IMR-90 (cell line): ENCODE results near the gene RBFOX2. TPM values are rescaled to one million over a fixed set of nuclear protein-coding genes. Genes with fewer than 3 reads are reported as not detected.
"Not testable (repeated sequence)": the region's sequence is repeated elsewhere in the genome, so short reads cannot be mapped to it uniquely, and the experiment has no call there.

Experiments
- ATAC-seq: fragments of 200-7000 bp; cut with Tn5 transposase; 2 replicates; pipeline ENCODE4 v1.9.1; 2020; ENCODE audit warnings: low read depth, mild to moderate bottlenecking, moderate library complexity
- BruUV-seq: library from RNA; stranded (reverse); fragments of 400-500 nt; replicated peaks from 2 replicates; lab custom pipeline; 2021; lab: Mats Ljungman, UMichigan
- CTCF ChIA-PET: fragments of 300-600 bp; formaldehyde crosslinking; extraction: SDS; loops from one replicate; lab custom pipeline; 2021; ENCODE audit warnings: antibody characterized with exemption; lab: Yijun Ruan, JAX
- POLR2A ChIA-PET: fragments of 300-600 bp; sonication (Branson Sonifier 250); formaldehyde crosslinking; loops from one replicate; lab custom pipeline; 2022; ENCODE audit warnings: antibody characterized with exemption; ENCODE audit not compliant: unreplicated experiment; lab: Charles Lee
- DNase-seq: peaks from one replicate; pipeline ENCODE4 v3.0.0; 2013
- H2AFZ ChIP-seq: replicated peaks from 2 replicates; pipeline ENCODE3; 2013; ENCODE audit warnings: low read length, mild to moderate bottlenecking; ENCODE audit not compliant: poor library complexity
- H2AK5ac ChIP-seq: 2 replicates; pipeline ENCODE4 v1.6.1; 2013; ENCODE audit warnings: low read depth, low read length, inconsistent platforms
- H2AK9ac ChIP-seq: replicated peaks from 2 replicates; pipeline ENCODE3; 2013; ENCODE audit warnings: mild to moderate bottlenecking, low read depth, low read length, moderate library complexity; ENCODE audit not compliant: poor library complexity
- H2BK120ac ChIP-seq: 2 replicates; pipeline ENCODE4 v1.6.1; 2013; ENCODE audit warnings: low read depth, low read length, inconsistent platforms
- H2BK15ac ChIP-seq: 3 replicates; pipeline ENCODE4 v1.6.1; 2013; ENCODE audit warnings: low read depth, low read length, inconsistent platforms
- H2BK20ac ChIP-seq: 2 replicates; pipeline ENCODE4 v1.6.1; 2013; ENCODE audit warnings: low read depth, mild to moderate bottlenecking, inconsistent platforms, low read length, moderate library complexity
- H2BK5ac ChIP-seq: 2 replicates; pipeline ENCODE4 v1.6.1; 2013; ENCODE audit warnings: mild to moderate bottlenecking, low read depth, low read length, inconsistent platforms; ENCODE audit not compliant: poor library complexity, severe bottlenecking
- H3K14ac ChIP-seq: replicated peaks from 2 replicates; pipeline ENCODE4 v1.6.1; 2013; ENCODE audit warnings: low read depth, low read length, inconsistent platforms
- H3K18ac ChIP-seq: 2 replicates; pipeline ENCODE4 v1.6.1; 2013; ENCODE audit warnings: low read depth, low read length, control low read depth
- H3K23ac ChIP-seq: 2 replicates; pipeline ENCODE4 v1.6.1; 2013; ENCODE audit warnings: low read depth, low read length, inconsistent platforms
- H3K27ac ChIP-seq: 2 replicates; pipeline ENCODE4 v1.5.1; 2013; ENCODE audit warnings: mild to moderate bottlenecking, control low read depth, low read length; ENCODE audit not compliant: insufficient read depth
- H3K27me3 ChIP-seq: 2 replicates; pipeline ENCODE4 v1.6.1; 2013; ENCODE audit warnings: low read length; ENCODE audit not compliant: control insufficient read depth, insufficient read depth
- H3K36me3 ChIP-seq: 2 replicates; pipeline ENCODE4 v1.6.1; 2013; ENCODE audit warnings: low read length, mixed read lengths; ENCODE audit not compliant: control insufficient read depth, insufficient read depth
- H3K4ac ChIP-seq: 2 replicates; pipeline ENCODE4 v1.6.1; 2013; ENCODE audit warnings: low read depth, low read length, inconsistent platforms
- H3K4me1 ChIP-seq: 2 replicates; pipeline ENCODE4 v1.6.1; 2013; ENCODE audit warnings: low read length, mixed read lengths; ENCODE audit not compliant: control insufficient read depth, insufficient read depth
- H3K4me2 ChIP-seq: 2 replicates; pipeline ENCODE4 v1.6.1; 2013; ENCODE audit warnings: low read depth, mild to moderate bottlenecking, control low read depth, low read length, moderate library complexity
- H3K4me3 ChIP-seq: 2 replicates; pipeline ENCODE4 v1.5.1; 2013; ENCODE audit warnings: low read depth, mild to moderate bottlenecking, control low read depth, low read length, moderate library complexity; ENCODE audit not compliant: insufficient read depth
- H3K56ac ChIP-seq: 2 replicates; pipeline ENCODE4 v1.6.1; 2013; ENCODE audit warnings: low read length, inconsistent platforms; ENCODE audit not compliant: insufficient read depth; ENCODE audit errors: extremely low read depth
- H3K79me1 ChIP-seq, 2 experiments: 2 replicates each; pipeline ENCODE4 v1.6.1; 2013; ENCODE audit warnings: low read length in 2 of 2, inconsistent platforms in 1 of 2, low read depth in 1 of 2
- H3K9ac ChIP-seq: 2 replicates; pipeline ENCODE4 v1.6.1; 2013; ENCODE audit warnings: low read depth, low read length, control low read depth
- H3K9me1 ChIP-seq: 2 replicates; pipeline ENCODE4 v1.6.1; 2013; ENCODE audit warnings: low read length, inconsistent platforms; ENCODE audit not compliant: insufficient read depth
- H3K9me3 ChIP-seq: 2 replicates; pipeline ENCODE4 v1.6.1; 2013; ENCODE audit warnings: low read length; ENCODE audit not compliant: control insufficient read depth, insufficient read depth
- H4K20me1 ChIP-seq: 2 replicates; pipeline ENCODE4 v1.6.1; 2013; ENCODE audit warnings: low read length, inconsistent platforms; ENCODE audit not compliant: insufficient read depth
- H4K5ac ChIP-seq: 2 replicates; pipeline ENCODE4 v1.6.1; 2013; ENCODE audit warnings: mild to moderate bottlenecking, low read depth, low read length, control low read depth
- H4K8ac ChIP-seq, 2 experiments: 2 replicates each; pipeline ENCODE4 v1.6.1; 2013; ENCODE audit warnings: low read depth in 2 of 2, low read length in 2 of 2, control low read depth in 1 of 2, inconsistent platforms in 1 of 2
- H4K91ac ChIP-seq: 2 replicates; pipeline ENCODE4 v1.6.1; 2013; ENCODE audit warnings: low read depth, low read length, inconsistent platforms; ENCODE audit not compliant: insufficient read depth
- CHD1 ChIP-seq: IDR thresholded peaks from 2 replicates; pipeline ENCODE4 v1.6.1; 2012; ENCODE audit warnings: low read depth, low read length, improper control_type of control experiment
- WGBS, 2 experiments: methylation state at CpG; one replicate each; pipeline versions ENCODE4 v1.1.5 to v1.1.7; 2013; ENCODE audit warnings: missing lambda C conversion rate in 2 of 2; ENCODE audit not compliant: insufficient read length in 1 of 2; ENCODE audit errors: extremely low coverage in 2 of 2; 5-methylcytosine and 5-hydroxymethylcytosine counted together
- dilution Hi-C: fragments of 300-500 bp; cut with HindIII; formaldehyde crosslinking; loops from one replicate; pipeline ENCODE4 v1.14.3; 2018; ENCODE audit warnings: low sequenced_read_pairs; ENCODE audit not compliant: unreplicated experiment
- in situ Hi-C: fragments of 300-500 bp; cut with MboI; formaldehyde crosslinking; loops from 3 replicates; pipeline ENCODE4 v1.14.3; 2019; ENCODE audit warnings: low sequenced_read_pairs, inconsistent platforms, mixed read lengths
- intact Hi-C: fragments of 100-400 bp; cut with micrococcal nuclease; formaldehyde crosslinking; loops from 2 replicates; pipeline ENCODE4 v1.10.0; 2022
- polyA plus RNA-seq, 3 experiments: library from polyadenylated mRNA; depleted of rRNA; stranded (reverse); fragments of >200 nt; gene quantifications; 2 replicates each; pipeline ENCODE4 v1.2.3, GENCODE V29; 2012; ENCODE audit warnings: low replicate concordance in 1 of 3
- total RNA-seq: library from RNA; depleted of rRNA; stranded (reverse); fragments of >200 nt; gene quantifications from 2 replicates; pipeline ENCODE4 v1.2.3, GENCODE V29; 2012

RBFOX2 gene
- total and polyA plus RNA-seq, 2 of the 4 experiments (the other 2 are of a cell fraction), result 146 to 178 TPM

DNA sequence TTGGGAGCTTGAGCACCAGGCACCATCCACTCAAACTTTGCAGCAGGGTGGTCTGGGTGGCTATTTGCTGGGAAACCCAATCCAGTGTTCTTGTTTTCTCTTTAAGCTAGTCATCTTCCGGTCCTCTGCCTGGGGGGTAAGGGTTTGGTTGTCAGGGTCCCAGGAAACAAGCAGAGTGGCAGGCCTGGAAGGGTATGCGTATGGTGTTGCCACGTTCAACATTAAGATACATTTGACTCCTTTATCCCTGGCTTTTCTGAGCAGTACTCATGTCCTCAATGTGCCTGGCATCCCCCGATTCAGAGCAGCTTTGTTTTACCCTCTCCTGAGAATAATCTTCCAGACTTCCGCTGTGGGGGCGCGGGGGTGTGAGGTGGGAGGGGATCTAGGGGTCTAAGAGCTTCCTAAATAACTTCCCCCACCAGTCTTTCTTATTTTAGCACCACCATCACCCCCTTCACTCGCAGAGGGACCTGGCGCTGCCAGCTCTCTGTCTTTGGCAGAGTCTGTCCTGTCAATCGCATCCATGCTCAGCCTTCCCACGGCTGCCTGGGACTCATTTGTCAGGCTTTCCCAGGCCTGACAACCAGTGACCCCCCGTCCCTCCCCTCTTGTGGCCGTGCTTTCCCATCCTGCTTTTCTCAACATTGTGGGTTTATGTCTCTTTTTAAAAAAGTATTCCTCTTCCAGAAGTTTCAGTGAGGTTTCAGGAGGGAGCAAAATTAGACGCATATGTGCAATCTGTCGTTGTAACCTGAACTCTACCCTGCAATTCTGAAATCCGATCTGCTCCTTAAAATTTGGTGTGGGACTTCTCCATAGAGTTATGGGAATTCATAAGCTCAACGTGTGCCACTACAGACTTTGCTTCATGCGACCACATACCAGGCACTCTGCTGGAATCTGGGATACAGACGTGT lies 27.0 kb upstream of the RBFOX2 start:
- Histone ChIP-seq H2BK120ac (peak overlapping the region; percentile 33), H3K4me3 (no peak overlapping the region), H3K4ac (peak overlapping the region; percentile 66), H3K18ac (peak overlapping the region; percentile 24; the same call in 1 of the 2 replicates), H3K23ac (peak overlapping the region; percentile 29; the same call in 1 of the 2 replicates), H3K9me3 (no peaks in the 10 kb centered on the region), H3K56ac (no peak overlapping the region), H3K27ac (peak overlapping the region; percentile 16; the same call in 1 of the 2 replicates), H2AK9ac (no peak overlapping the region), H2AK5ac (peak overlapping the region; percentile 4; the same call in 1 of the 2 replicates), H4K8ac (peak overlapping the region in 1 of 2 experiments; percentile 67; a peak in 1 of 4 replicates), H3K14ac (peak overlapping the region; percentile 70; the same call in 1 of the 2 replicates), H2AFZ (peak overlapping the region; percentile 83), H3K4me2 (peak overlapping the region; percentile 39; the same call in 1 of the 2 replicates), H2BK15ac (peak overlapping the region; percentile 70; the same call in 1 of the 3 replicates), H2BK5ac (no peak overlapping the region), H3K4me1 (peaks cover 11% of the 10 kb centered on the region), H3K79me1 (no peaks in the 10 kb centered on the region; a peak in 1 of 4 replicates), H3K36me3 (no peaks in the 10 kb centered on the region), H4K20me1 (no peaks in the 10 kb centered on the region), H2BK20ac (peak overlapping the region; percentile 38; the same call in 1 of the 2 replicates), H4K91ac (peak overlapping the region; percentile 1; the same call in 1 of the 2 replicates), H3K9ac (no peak overlapping the region), H3K9me1 (peaks cover 10% of the 10 kb centered on the region; the same call in 1 of the 2 replicates), H4K5ac (no peak overlapping the region; the same call in 1 of the 2 replicates), H3K27me3 (no peaks in the 10 kb centered on the region)
- dilution Hi-C loops (no loop called here), in situ Hi-C loops (no loop called here), intact Hi-C loops (no loop called here)
- no TSS peak for BruUV-seq
- ChIA-PET CTCF (interaction anchor here (1.0 to 3.5 kb wide), 2 partner anchors 10 to 17 kb away, joined by 3 to 16 read pairs; no protein-coding TSS in a partner anchor), POLR2A (interaction anchor here (1.1 to 1.2 kb wide), 2 partner anchors 10 kb away, joined by 3 to 4 read pairs; no protein-coding TSS in a partner anchor)
- WGBS, 2 experiments, result 51% methylated on average over 8 of the region's 19 CpGs; no CpG with 5 or more reads in 1 of the 2 experiments
- ATAC-seq, result peak; percentile 46
- no peak for TF ChIP-seq CHD1
- peak; percentile 42 for DNase-seq

DNA sequence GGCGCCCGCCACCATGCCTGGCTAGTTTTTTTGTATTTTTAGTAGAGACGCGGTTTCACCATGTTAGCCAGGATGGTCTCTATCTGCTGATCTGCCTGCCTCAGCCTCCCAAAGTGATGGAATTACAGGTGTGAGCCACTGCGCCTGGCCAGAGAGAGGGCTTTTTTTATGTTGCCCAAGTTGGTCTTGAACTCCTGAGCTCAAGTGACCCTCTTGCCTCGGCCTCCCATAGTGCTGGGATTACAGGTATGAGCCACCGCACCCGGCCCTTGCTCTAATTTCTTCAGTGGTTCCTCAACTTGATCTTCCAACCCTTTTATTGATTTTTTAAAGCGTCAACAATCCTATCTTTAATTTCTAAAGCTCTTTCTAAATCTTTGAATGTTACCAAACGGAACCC lies 25.8 kb upstream of the RBFOX2 start:
- H4K91ac ChIP-seq, H3K4ac ChIP-seq, H3K4me3 ChIP-seq, H3K56ac ChIP-seq, H3K9me1 ChIP-seq, in situ Hi-C loops, H2BK5ac ChIP-seq, dilution Hi-C loops, H2AK9ac ChIP-seq, H3K27ac ChIP-seq, H2BK20ac ChIP-seq, H3K79me1 ChIP-seq, H3K9me3 ChIP-seq, H4K5ac ChIP-seq, H3K18ac ChIP-seq, DNase-seq, H3K23ac ChIP-seq, H3K27me3 ChIP-seq, intact Hi-C loops, BruUV-seq, H2BK120ac ChIP-seq, H3K36me3 ChIP-seq, H3K9ac ChIP-seq, H2AFZ ChIP-seq, H2AK5ac ChIP-seq, H3K14ac ChIP-seq, ATAC-seq, H2BK15ac ChIP-seq, H4K8ac ChIP-seq, H3K4me2 ChIP-seq, H4K20me1 ChIP-seq: not testable (repeated sequence)
- ChIA-PET POLR2A (interaction anchor here (1.2 kb wide), 1 partner anchor 11 kb away, joined by 4 read pairs; no protein-coding TSS in a partner anchor), CTCF (interaction anchor here (3.5 kb wide), 1 partner anchor 11 kb away, joined by 16 read pairs; no protein-coding TSS in a partner anchor)
- H3K4me1 ChIP-seq, result peaks cover 11% of the 10 kb centered on the region
- WGBS, 2 experiments, result 100% methylated on average over 3 of the region's 10 CpGs; no CpG with 5 or more reads in 1 of the 2 experiments
